ENCODE measurements around the gene PARD3.

The PARD3 gene

DNA sequence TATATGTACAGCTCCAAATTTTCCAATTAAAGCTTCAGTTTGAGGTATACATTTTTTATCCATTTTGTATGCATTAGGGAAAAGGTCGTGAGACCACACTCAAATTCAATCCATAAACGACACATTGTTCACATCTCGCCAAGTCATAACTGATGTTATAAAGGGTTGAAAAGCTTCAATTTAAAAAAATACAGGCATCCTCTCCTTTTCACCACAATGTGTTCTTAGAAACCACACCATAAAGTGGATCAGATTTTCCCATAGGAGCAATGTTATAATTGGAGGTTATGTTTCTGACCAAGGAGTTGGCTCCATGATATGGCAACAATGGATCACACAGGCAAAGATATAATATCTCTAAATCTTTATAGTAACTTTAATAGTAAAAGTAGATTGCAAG is 663.6 kb downstream of the PARD3 start:
- no peak overlapping the region for H3K9ac ChIP-seq (ENCODE audit: low read depth, low read length, poor library complexity, severe bottlenecking)
- H3F3A ChIP-seq (ENCODE audit: low read depth), result no peaks in the 10 kb centered on the region
- no peak overlapping the region for H2AFZ ChIP-seq (ENCODE audit: low read length)
- H3K36me3 ChIP-seq (ENCODE audit: insufficient read depth, low read length), result no peaks in the 10 kb centered on the region
- H3K27me3 ChIP-seq (ENCODE audit: insufficient read depth, low read length, poor library complexity, severe bottlenecking), result no peaks in the 10 kb centered on the region
- peaks cover 12% of the 10 kb centered on the region for H3K4me1 ChIP-seq (ENCODE audit: insufficient read depth, low read length, poor library complexity, severe bottlenecking)
- H4K20me1 ChIP-seq (ENCODE audit: insufficient read depth, low read length, poor library complexity, severe bottlenecking), result no peaks in the 10 kb centered on the region
- no peak overlapping the region for H3K4me3 ChIP-seq (ENCODE audit: low read length, poor library complexity, severe bottlenecking)
- TF ChIP-seq, protein P1, sequence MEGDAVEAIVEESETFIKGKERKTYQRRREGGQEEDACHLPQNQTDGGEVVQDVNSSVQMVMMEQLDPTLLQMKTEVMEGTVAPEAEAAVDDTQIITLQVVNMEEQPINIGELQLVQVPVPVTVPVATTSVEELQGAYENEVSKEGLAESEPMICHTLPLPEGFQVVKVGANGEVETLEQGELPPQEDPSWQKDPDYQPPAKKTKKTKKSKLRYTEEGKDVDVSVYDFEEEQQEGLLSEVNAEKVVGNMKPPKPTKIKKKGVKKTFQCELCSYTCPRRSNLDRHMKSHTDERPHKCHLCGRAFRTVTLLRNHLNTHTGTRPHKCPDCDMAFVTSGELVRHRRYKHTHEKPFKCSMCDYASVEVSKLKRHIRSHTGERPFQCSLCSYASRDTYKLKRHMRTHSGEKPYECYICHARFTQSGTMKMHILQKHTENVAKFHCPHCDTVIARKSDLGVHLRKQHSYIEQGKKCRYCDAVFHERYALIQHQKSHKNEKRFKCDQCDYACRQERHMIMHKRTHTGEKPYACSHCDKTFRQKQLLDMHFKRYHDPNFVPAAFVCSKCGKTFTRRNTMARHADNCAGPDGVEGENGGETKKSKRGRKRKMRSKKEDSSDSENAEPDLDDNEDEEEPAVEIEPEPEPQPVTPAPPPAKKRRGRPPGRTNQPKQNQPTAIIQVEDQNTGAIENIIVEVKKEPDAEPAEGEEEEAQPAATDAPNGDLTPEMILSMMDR (conservative IDR thresholded peaks at IDR 0.05; ENCODE audit: low read length), result no peak
- TF ChIP-seq EZH2phosphoT487 (IDR thresholded peaks at IDR 0.05; ENCODE audit: borderline replicate concordance), result no peak
- H3K9me2 ChIP-seq (replicated peaks; ENCODE audit: low read depth, low read length), result no peaks in the 10 kb centered on the region
- no peak overlapping the region for H3K4me2 ChIP-seq (ENCODE audit: low read depth, low read length, poor library complexity, severe bottlenecking)
- H3K9me3 ChIP-seq (ENCODE audit: insufficient read depth, low read depth, low read length), result no peaks in the 10 kb centered on the region
- no peaks in the 10 kb centered on the region for H3K79me2 ChIP-seq (ENCODE audit: insufficient read depth, low read length)

DNA sequence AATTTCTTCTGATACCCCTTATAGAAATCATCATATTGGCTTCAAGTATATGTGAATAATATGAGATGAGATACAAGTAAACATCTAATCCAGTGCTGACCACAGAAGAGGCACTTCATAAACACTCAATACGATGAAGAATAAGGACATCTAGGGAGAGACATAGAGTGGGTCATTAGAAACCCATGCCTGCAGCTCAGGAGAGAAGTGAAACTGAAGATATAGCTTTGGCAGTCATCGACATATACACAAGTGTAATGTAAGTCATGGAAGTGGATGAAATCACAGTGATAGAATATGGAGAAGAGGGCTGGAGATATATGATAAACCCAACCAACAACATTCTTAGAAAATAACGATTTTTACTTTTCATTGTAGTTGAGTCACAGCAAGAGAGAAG is 665.0 kb downstream of the PARD3 start:
- no peaks in the 10 kb centered on the region for H3F3A ChIP-seq (ENCODE audit: low read depth)
- H3K9me3 ChIP-seq (ENCODE audit: insufficient read depth, low read depth, low read length), result no peaks in the 10 kb centered on the region
- no peak overlapping the region for H2AFZ ChIP-seq (ENCODE audit: low read length)
- H3K27me3 ChIP-seq (ENCODE audit: insufficient read depth, low read length, poor library complexity, severe bottlenecking), result no peaks in the 10 kb centered on the region
- H3K4me1 ChIP-seq (ENCODE audit: insufficient read depth, low read length, poor library complexity, severe bottlenecking), result no peaks in the 10 kb centered on the region
- H3K36me3 ChIP-seq (ENCODE audit: insufficient read depth, low read length), result no peaks in the 10 kb centered on the region
- no peak overlapping the region for H3K9ac ChIP-seq (ENCODE audit: low read depth, low read length, poor library complexity, severe bottlenecking)
- no peak overlapping the region for H3K4me3 ChIP-seq (ENCODE audit: low read length, poor library complexity, severe bottlenecking)
- H3K4me2 ChIP-seq (ENCODE audit: low read depth, low read length, poor library complexity, severe bottlenecking), result no peak overlapping the region
- no peak for TF ChIP-seq EZH2phosphoT487 (IDR thresholded peaks at IDR 0.05; ENCODE audit: borderline replicate concordance)
- TF ChIP-seq, protein P1 (conservative IDR thresholded peaks at IDR 0.05; ENCODE audit: low read length), result no peak
- no peaks in the 10 kb centered on the region for H3K9me2 ChIP-seq (replicated peaks; ENCODE audit: low read depth, low read length)
- no peaks in the 10 kb centered on the region for H3K79me2 ChIP-seq (ENCODE audit: insufficient read depth, low read length)
- H4K20me1 ChIP-seq (ENCODE audit: insufficient read depth, low read length, poor library complexity, severe bottlenecking), result no peaks in the 10 kb centered on the region

DNA sequence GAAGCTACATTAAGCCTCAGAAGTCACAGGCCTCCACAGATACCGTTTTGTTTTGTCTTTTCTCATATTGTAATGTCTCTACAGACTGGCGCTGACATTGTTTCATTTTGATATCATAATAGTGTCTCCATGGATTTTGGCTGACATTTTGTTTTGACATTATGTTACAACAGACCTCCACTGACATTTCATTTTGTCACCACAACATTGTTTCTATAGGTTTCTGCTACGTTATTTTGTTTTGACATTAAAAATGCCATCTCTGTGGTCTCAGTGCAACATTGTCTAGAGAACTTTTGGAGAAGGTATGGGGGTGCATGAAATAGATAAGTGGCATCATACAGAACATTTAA is 666.8 kb downstream of the PARD3 start:
- Histone ChIP-seq H3F3A (ENCODE audit: low read depth) (no peaks in the 10 kb centered on the region), H3K9me2 (replicated peaks; ENCODE audit: low read depth, low read length) (no peaks in the 10 kb centered on the region), H3K9me3 (ENCODE audit: insufficient read depth, low read depth, low read length) (no peaks in the 10 kb centered on the region), H3K4me3 (ENCODE audit: low read length, poor library complexity, severe bottlenecking) (no peak overlapping the region), H3K27me3 (ENCODE audit: insufficient read depth, low read length, poor library complexity, severe bottlenecking) (no peaks in the 10 kb centered on the region), H3K4me1 (ENCODE audit: insufficient read depth, low read length, poor library complexity, severe bottlenecking) (no peaks in the 10 kb centered on the region), H3K9ac (ENCODE audit: low read depth, low read length, poor library complexity, severe bottlenecking) (no peak overlapping the region), H4K20me1 (ENCODE audit: insufficient read depth, low read length, poor library complexity, severe bottlenecking) (no peaks in the 10 kb centered on the region), H2AFZ (ENCODE audit: low read length) (no peak overlapping the region), H3K36me3 (ENCODE audit: insufficient read depth, low read length) (no peaks in the 10 kb centered on the region), H3K4me2 (ENCODE audit: low read depth, low read length, poor library complexity, severe bottlenecking) (no peak overlapping the region), H3K79me2 (ENCODE audit: insufficient read depth, low read length) (no peaks in the 10 kb centered on the region)
- no peak for TF ChIP-seq EZH2phosphoT487 (IDR thresholded peaks at IDR 0.05; ENCODE audit: borderline replicate concordance)
- TF ChIP-seq, protein P1 (conservative IDR thresholded peaks at IDR 0.05; ENCODE audit: low read length), result no peak

Data from Loucy (cell line).